MCF 10A (cell line): ENCODE data around the gene SDK2. TPM values are rescaled to one million over a fixed set of nuclear protein-coding genes. Genes with fewer than 3 reads are reported as not detected.

Source experiments
- BruUV-seq: library from RNA; stranded (reverse); fragments of 400-500 nt; replicated peaks from 2 replicates; lab custom pipeline; 2021; lab: Mats Ljungman, UMichigan
- CTCF ChIA-PET: fragments of 300-600 bp; sonication (Branson Sonifier 250); formaldehyde crosslinking; extraction: SDS; loops from one replicate; lab custom pipeline; 2021; ENCODE audit warnings: antibody characterized with exemption, inconsistent platforms; lab: Yijun Ruan, JAX
- POLR2A ChIA-PET: fragments of 300-600, 350-650 bp; sonication (Branson Sonifier 250); formaldehyde crosslinking; extraction: SDS; loops from one replicate; lab custom pipeline; 2020; ENCODE audit warnings: antibody characterized with exemption, inconsistent platforms; lab: Yijun Ruan, JAX
- DNase-seq: peaks from one replicate; pipeline ENCODE4 v3.0.0-alpha.2; 2018; ENCODE audit not compliant: unreplicated experiment
- H3K27ac Mint-ChIP-seq: one replicate; pipeline ENCODE4 v1.8.0; 2022; ENCODE audit warnings: mild to moderate bottlenecking, low read depth, mixed read lengths; ENCODE audit not compliant: unreplicated experiment
- H3K27me3 Mint-ChIP-seq: one replicate; pipeline ENCODE4 v1.8.0; 2022; ENCODE audit warnings: mixed read lengths; ENCODE audit not compliant: insufficient read depth, unreplicated experiment
- H3K36me3 Mint-ChIP-seq: one replicate; pipeline ENCODE4 v1.8.0; 2022; ENCODE audit warnings: mild to moderate bottlenecking, moderate library complexity, mixed read lengths; ENCODE audit not compliant: insufficient read depth, unreplicated experiment
- H3K4me1 Mint-ChIP-seq: one replicate; pipeline ENCODE4 v1.8.0; 2022; ENCODE audit warnings: mixed read lengths; ENCODE audit not compliant: insufficient read depth, unreplicated experiment
- H3K4me3 Mint-ChIP-seq: one replicate; pipeline ENCODE4 v1.8.0; 2022; ENCODE audit warnings: mild to moderate bottlenecking, moderate library complexity, mixed read lengths; ENCODE audit not compliant: unreplicated experiment
- H3K9me3 Mint-ChIP-seq: one replicate; pipeline ENCODE4 v1.8.0; 2022; ENCODE audit warnings: mixed read lengths; ENCODE audit not compliant: unreplicated experiment
- intact Hi-C: fragments of 100-400 bp; cut with micrococcal nuclease; formaldehyde crosslinking; loops from 2 replicates; pipeline ENCODE4 v1.14.1; 2022
- total RNA-seq: library from RNA; stranded (reverse); gene quantifications from 2 replicates; pipeline ENCODE4 v1.2.3, GENCODE V29; 2022
- TF ChIP-seq, protein P1 (sequence below): fragments of 200-600 bp; IDR thresholded peaks from one replicate; pipeline ENCODE4 v1.8.0; 2022; ENCODE audit warnings: antibody characterized with exemption, mild to moderate bottlenecking; ENCODE audit not compliant: unreplicated experiment

The SDK2 gene
- total RNA-seq, 1 experiment from 2014 or later, result not detected

DNA sequence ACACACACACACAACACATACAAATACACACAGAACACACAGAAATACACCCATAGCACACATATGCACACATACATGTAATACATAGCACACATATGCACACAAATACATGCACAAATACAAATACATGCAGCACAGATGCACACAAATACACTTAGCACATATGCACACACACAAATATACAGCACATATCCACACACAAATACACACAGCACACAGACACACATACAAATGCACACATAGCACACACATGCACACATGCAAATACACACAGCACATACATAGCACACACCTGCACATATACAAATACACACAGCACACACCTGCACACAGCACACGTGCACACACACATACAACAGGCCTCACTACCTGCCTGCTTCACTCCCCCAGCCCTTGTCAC lies 49.6 kb downstream of the SDK2 start:
- no peaks in the 10 kb centered on the region for H3K27me3 Mint-ChIP-seq
- intact Hi-C loops, result no loop called here
- no peak for DNase-seq
- H3K27ac Mint-ChIP-seq, result no peak overlapping the region
- TF ChIP-seq, protein P1, sequence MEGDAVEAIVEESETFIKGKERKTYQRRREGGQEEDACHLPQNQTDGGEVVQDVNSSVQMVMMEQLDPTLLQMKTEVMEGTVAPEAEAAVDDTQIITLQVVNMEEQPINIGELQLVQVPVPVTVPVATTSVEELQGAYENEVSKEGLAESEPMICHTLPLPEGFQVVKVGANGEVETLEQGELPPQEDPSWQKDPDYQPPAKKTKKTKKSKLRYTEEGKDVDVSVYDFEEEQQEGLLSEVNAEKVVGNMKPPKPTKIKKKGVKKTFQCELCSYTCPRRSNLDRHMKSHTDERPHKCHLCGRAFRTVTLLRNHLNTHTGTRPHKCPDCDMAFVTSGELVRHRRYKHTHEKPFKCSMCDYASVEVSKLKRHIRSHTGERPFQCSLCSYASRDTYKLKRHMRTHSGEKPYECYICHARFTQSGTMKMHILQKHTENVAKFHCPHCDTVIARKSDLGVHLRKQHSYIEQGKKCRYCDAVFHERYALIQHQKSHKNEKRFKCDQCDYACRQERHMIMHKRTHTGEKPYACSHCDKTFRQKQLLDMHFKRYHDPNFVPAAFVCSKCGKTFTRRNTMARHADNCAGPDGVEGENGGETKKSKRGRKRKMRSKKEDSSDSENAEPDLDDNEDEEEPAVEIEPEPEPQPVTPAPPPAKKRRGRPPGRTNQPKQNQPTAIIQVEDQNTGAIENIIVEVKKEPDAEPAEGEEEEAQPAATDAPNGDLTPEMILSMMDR, result no peak
- CTCF ChIA-PET, result interaction anchor here (0.7 kb wide), 1 partner anchor 303 kb away, joined by 5 read pairs; no protein-coding TSS in a partner anchor
- H3K4me1 Mint-ChIP-seq, result peaks cover 5% of the 10 kb centered on the region
- no peak overlapping the region for H3K4me3 Mint-ChIP-seq
- H3K36me3 Mint-ChIP-seq, result no peaks in the 10 kb centered on the region
- H3K9me3 Mint-ChIP-seq, result no peaks in the 10 kb centered on the region
- POLR2A ChIA-PET, result no interaction called here
- no TSS peak for BruUV-seq

DNA sequence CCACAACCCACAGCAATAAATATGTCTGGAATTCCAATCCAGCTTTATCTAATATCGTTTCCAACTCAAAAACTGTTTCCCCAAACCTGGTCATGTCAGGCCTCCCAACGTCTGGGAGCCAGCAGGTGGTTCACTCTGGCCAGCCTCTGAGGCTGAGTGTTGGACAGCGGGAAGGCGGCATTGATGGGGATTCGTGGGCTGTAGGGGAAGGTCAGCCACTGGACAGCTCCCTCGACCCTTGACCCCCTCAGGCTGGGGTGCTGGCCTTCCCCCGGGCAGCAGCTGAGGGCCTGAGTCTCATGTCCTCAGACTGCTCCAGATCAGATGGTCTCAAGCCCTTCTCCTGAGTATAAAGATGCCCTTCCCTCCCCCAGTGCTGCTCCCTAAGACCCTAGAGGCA lies 50.2 kb downstream of the SDK2 start:
- POLR2A ChIA-PET, result no interaction called here

DNA sequence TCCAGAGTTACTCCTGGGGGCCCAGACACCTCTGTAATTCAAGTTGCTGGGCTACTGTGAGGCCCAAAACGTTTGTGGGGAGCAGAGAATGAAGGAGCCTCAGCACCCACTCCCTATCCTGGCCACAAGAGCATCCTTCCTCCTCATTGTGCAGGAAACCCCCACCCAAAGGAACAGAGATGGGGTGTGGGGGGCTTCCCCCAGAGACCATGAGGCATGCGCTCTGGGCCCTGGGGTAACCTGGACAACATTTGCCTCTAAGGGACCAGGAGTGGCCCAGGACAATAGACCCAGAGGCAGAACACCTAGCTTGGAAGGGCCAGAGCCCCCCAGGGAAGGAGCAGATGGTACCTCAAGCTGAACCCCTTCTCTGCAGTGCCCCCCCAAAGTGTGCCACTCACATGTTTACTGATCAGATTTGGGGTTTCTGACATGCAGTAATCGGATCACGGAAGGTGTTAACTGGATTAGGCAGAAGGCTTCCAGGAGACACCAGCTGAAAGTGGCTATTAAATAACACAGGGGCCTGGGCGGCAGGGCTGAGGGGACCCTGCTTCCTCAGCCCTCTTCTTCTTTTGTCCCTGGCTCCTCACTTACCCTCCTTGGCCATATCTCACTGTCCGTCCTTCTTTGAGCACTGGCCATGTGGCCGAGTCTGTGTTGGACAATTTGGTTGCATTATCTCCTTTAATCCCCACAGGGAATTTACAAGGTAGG lies 50.8 kb downstream of the SDK2 start:
- intact Hi-C loops, result no loop called here
- BruUV-seq, result no TSS peak
- ChIA-PET POLR2A (no interaction called here), CTCF (interaction anchor here (0.7 kb wide), 1 partner anchor 20 kb away, joined by 3 read pairs; no protein-coding TSS in a partner anchor)
- H3K4me3 Mint-ChIP-seq, result no peak overlapping the region
- no peak overlapping the region for H3K27ac Mint-ChIP-seq
- peaks cover 5% of the 10 kb centered on the region for H3K4me1 Mint-ChIP-seq
- no peak for DNase-seq
- H3K27me3 Mint-ChIP-seq, result no peaks in the 10 kb centered on the region
- no peaks in the 10 kb centered on the region for H3K36me3 Mint-ChIP-seq
- TF ChIP-seq, protein P1, result no peak
- H3K9me3 Mint-ChIP-seq, result no peaks in the 10 kb centered on the region

More for the DNA sequence above, 50.2 kb downstream of the SDK2 start:
- no peak for DNase-seq
- TF ChIP-seq, protein P1, result no peak
- H3K27ac Mint-ChIP-seq, result no peak overlapping the region
- peaks cover 5% of the 10 kb centered on the region for H3K4me1 Mint-ChIP-seq
- CTCF ChIA-PET, result no interaction called here
- BruUV-seq, result no TSS peak
- no peak overlapping the region for H3K4me3 Mint-ChIP-seq
- H3K27me3 Mint-ChIP-seq, result no peaks in the 10 kb centered on the region
- intact Hi-C loops, result no loop called here
- no peaks in the 10 kb centered on the region for H3K36me3 Mint-ChIP-seq
- no peaks in the 10 kb centered on the region for H3K9me3 Mint-ChIP-seq

DNA sequence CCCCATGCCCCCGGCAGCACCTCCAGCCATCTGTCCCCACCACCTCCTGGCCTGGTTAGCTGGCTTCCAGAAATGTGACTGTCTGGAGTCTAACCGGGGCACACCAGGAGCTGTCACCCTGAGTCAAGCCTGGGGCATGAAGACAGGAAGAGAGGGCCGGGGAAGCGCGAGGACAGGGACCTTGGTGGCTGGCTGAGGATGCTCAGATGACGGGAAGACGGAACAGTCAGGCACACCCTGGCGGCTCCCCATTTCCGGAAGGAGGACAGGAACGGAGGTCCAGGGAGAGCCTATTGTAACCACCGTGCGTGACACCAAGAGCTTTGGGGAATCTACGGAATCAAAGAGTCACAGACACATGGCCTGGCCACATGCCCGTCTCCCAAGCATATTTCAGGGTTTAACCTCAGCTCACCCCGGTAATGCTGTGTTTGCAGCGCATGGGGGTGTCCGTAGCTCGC lies 51.7 kb downstream of the SDK2 start:
- POLR2A ChIA-PET, result no interaction called here
- no peak for DNase-seq
- H3K9me3 Mint-ChIP-seq, result no peaks in the 10 kb centered on the region
- no peak overlapping the region for H3K4me3 Mint-ChIP-seq
- intact Hi-C loops, result no loop called here
- H3K4me1 Mint-ChIP-seq, result peaks cover 5% of the 10 kb centered on the region
- no peaks in the 10 kb centered on the region for H3K36me3 Mint-ChIP-seq
- no peak overlapping the region for H3K27ac Mint-ChIP-seq
- no TSS peak for BruUV-seq
- CTCF ChIA-PET, result no interaction called here
- TF ChIP-seq, protein P1, result no peak
- H3K27me3 Mint-ChIP-seq, result peaks cover 6% of the 10 kb centered on the region
